SK-N-SH (cell line): ENCODE measurements around the gene REM1. TPM values are rescaled to one million over a fixed set of nuclear protein-coding genes. Genes with fewer than 3 reads are reported as not detected.

ENCODE experiments used
- CTCF ChIA-PET: fragments of 300-600, 350-600 bp; formaldehyde crosslinking; extraction: SDS; loops from one replicate; lab custom pipeline; 2021; lab: Yijun Ruan, JAX
- POLR2A ChIA-PET: fragments of 350-600 bp; sonication (Branson Sonifier 250); formaldehyde crosslinking; extraction: SDS; loops from one replicate; lab custom pipeline; 2020; ENCODE audit warnings: antibody characterized with exemption, inconsistent platforms; lab: Yijun Ruan, JAX
- DNase-seq: peaks from one replicate; pipeline ENCODE4 v3.0.0; 2012
- H2AFZ ChIP-seq: fragments of 200-600 bp; sonication (generic); 2 replicates; pipeline ENCODE4 v1.8.1; 2016; ENCODE audit warnings: antibody characterized with exemption, mild to moderate bottlenecking, low read depth
- H3F3A ChIP-seq: fragments of 200-600 bp; sonication (generic); replicated peaks from 2 replicates; pipeline ENCODE3; 2016; ENCODE audit warnings: antibody characterized with exemption, mild to moderate bottlenecking; ENCODE audit not compliant: insufficient read depth
- H3K27ac ChIP-seq, 2 experiments: fragments of 200-500 bp in 1 of 2; fragments of 200-600 bp in 1 of 2; sonication (Bioruptor generic) in 1 of 2; sonication (generic), shearing (Covaris generic) in 1 of 2; 2 replicates each; pipeline versions ENCODE4 v1.5.1 to v1.6.1; 2014 to 2016; ENCODE audit warnings: low read depth in 2 of 2, inconsistent platforms in 1 of 2, low read length in 1 of 2, mild to moderate bottlenecking in 1 of 2, mixed read lengths in 1 of 2
- H3K27me3 ChIP-seq: fragments of 200-600 bp; sonication (generic), shearing (Covaris generic); 2 replicates; pipeline ENCODE4 v1.6.1; 2016; ENCODE audit warnings: mixed run types; ENCODE audit not compliant: insufficient read depth
- H3K36me3 ChIP-seq, 2 experiments: fragments of 200-500 bp in 1 of 2; fragments of 200-600 bp in 1 of 2; sonication (Bioruptor generic) in 1 of 2; sonication (generic) in 1 of 2; replicated peaks in 1 of 2; 2 replicates each; pipeline versions ENCODE3 to v1.5.1; 2014 to 2016; ENCODE audit warnings: low read length in 1 of 2, mild to moderate bottlenecking in 1 of 2; ENCODE audit not compliant: insufficient read depth in 2 of 2, control insufficient read depth in 1 of 2
- H3K4me1 ChIP-seq, 2 experiments: fragments of 200-500 bp in 1 of 2; fragments of 200-600 bp in 1 of 2; sonication (Bioruptor generic) in 1 of 2; sonication (generic), shearing (Covaris generic) in 1 of 2; 2 replicates each; pipeline versions ENCODE4 v1.5.1 to v1.6.1; 2014 to 2016; ENCODE audit warnings: low read depth in 1 of 2, low read length in 1 of 2, mixed run types in 1 of 2; ENCODE audit not compliant: insufficient read depth in 2 of 2, control insufficient read depth in 1 of 2
- H3K4me2 ChIP-seq: fragments of 200-600 bp; sonication (generic), shearing (Covaris generic); 2 replicates; pipeline ENCODE4 v1.6.1; 2017; ENCODE audit warnings: mixed run types
- H3K4me3 ChIP-seq, 2 experiments: fragments of 200-500 bp in 1 of 2; fragments of 200-600 bp in 1 of 2; sonication (Bioruptor generic) in 1 of 2; sonication (generic), shearing (Covaris generic) in 1 of 2; 2 replicates each; pipeline versions ENCODE4 v1.5.1 to v1.8.1; 2014 to 2016; ENCODE audit warnings: low read depth in 2 of 2, inconsistent platforms in 1 of 2, low read length in 1 of 2, mild to moderate bottlenecking in 1 of 2, mixed read lengths in 1 of 2, moderate library complexity in 1 of 2
- H3K79me2 ChIP-seq: fragments of 200-600 bp; sonication (generic); 2 replicates; pipeline ENCODE4 v1.8.1; 2017; ENCODE audit warnings: mild to moderate bottlenecking; ENCODE audit not compliant: insufficient read depth
- H3K9ac ChIP-seq: fragments of 200-600 bp; sonication (generic); 2 replicates; pipeline ENCODE4 v1.6.1; 2017; ENCODE audit warnings: mixed run types
- H3K9me2 ChIP-seq: fragments of 200-600 bp; sonication (generic); 2 replicates; pipeline ENCODE4 v1.6.1; 2017; ENCODE audit warnings: mixed run types
- H3K9me3 ChIP-seq: fragments of 200-600 bp; sonication (generic); 2 replicates; pipeline ENCODE4 v1.6.1; 2017; ENCODE audit warnings: mixed run types, mild to moderate bottlenecking, moderate library complexity
- H4K20me1 ChIP-seq: fragments of 200-600 bp; sonication (generic); 2 replicates; pipeline ENCODE4 v1.6.1; 2017; ENCODE audit warnings: mild to moderate bottlenecking, mixed run types; ENCODE audit not compliant: insufficient read depth
- ELF1 ChIP-seq: IDR thresholded peaks from 2 replicates; pipeline ENCODE4 v1.4.0; 2012
- FOSL2 ChIP-seq: IDR thresholded peaks from 2 replicates; pipeline ENCODE4 v1.4.0; 2012; ENCODE audit warnings: low read depth, mild to moderate bottlenecking, moderate library complexity, borderline replicate concordance
- FOXJ3 ChIP-seq: sonication (generic); formaldehyde crosslinking; IDR thresholded peaks from 2 replicates; pipeline ENCODE4 v1.5.1; 2020; ENCODE audit warnings: mild to moderate bottlenecking, missing genetic modification reagents
- FOXM1 ChIP-seq: IDR thresholded peaks from 2 replicates; pipeline ENCODE4 v1.4.0; 2012; ENCODE audit warnings: low read depth, mild to moderate bottlenecking
- GABPA ChIP-seq: IDR thresholded peaks from 2 replicates; pipeline ENCODE4 v1.4.0; 2012; ENCODE audit warnings: low read depth, mild to moderate bottlenecking
- NFIC ChIP-seq: IDR thresholded peaks from 2 replicates; pipeline ENCODE4 v1.4.0; 2012; ENCODE audit warnings: borderline replicate concordance
- RAD21 ChIP-seq: IDR thresholded peaks from 2 replicates; pipeline ENCODE4 v1.6.1; 2012; ENCODE audit warnings: mild to moderate bottlenecking, low read length
- RCOR1 ChIP-seq: fragments of 150-350 bp; IDR thresholded peaks from 2 replicates; pipeline ENCODE4 v1.6.1; 2017; ENCODE audit warnings: antibody characterized with exemption, low read length
- RFX5 ChIP-seq: IDR thresholded peaks from 2 replicates; pipeline ENCODE4 v1.6.1; 2012; ENCODE audit warnings: mild to moderate bottlenecking, improper control_type of control experiment, low read length
- SIN3A ChIP-seq: IDR thresholded peaks from 2 replicates; pipeline ENCODE4 v1.6.1; 2012; ENCODE audit warnings: low read depth, mild to moderate bottlenecking, low read length, moderate library complexity, borderline replicate concordance
- TAF1 ChIP-seq: IDR thresholded peaks from 2 replicates; pipeline ENCODE4 v1.6.1; 2012; ENCODE audit warnings: low read depth, mild to moderate bottlenecking, low read length, moderate library complexity, borderline replicate concordance
- TCF12 ChIP-seq: IDR thresholded peaks from 2 replicates; pipeline ENCODE4 v1.4.0; 2012
- TEAD4 ChIP-seq: IDR thresholded peaks from 2 replicates; pipeline ENCODE4 v1.4.0; 2012; ENCODE audit warnings: mild to moderate bottlenecking, borderline replicate concordance; ENCODE audit not compliant: insufficient read depth
- WGBS: methylation state at CpG from one replicate; pipeline ENCODE4 v1.1.6; 2017; ENCODE audit warnings: low lambda C conversion rate; 5-methylcytosine and 5-hydroxymethylcytosine counted together
- polyA plus RNA-seq, 3 experiments: library from polyadenylated mRNA; depleted of rRNA; stranded (reverse); fragments of >200 nt; gene quantifications; 2 replicates each; pipeline ENCODE4 v1.2.3, GENCODE V29; 2012
- TF ChIP-seq, protein P1 (sequence below): IDR thresholded peaks from 2 replicates; pipeline ENCODE4; 2012
- TF ChIP-seq, protein P2 (sequence below): IDR thresholded peaks from 2 replicates; pipeline ENCODE4 v1.4.0; 2012; ENCODE audit warnings: low read depth, borderline replicate concordance
- TF ChIP-seq, protein P3 (sequence below): IDR thresholded peaks from 2 replicates; pipeline ENCODE4 v1.4.0; 2012; ENCODE audit warnings: low read depth, borderline replicate concordance
- TF ChIP-seq, protein P4 (sequence below): fragments of 150-350 bp; IDR thresholded peaks from 2 replicates; pipeline ENCODE4 v1.6.1; 2016; ENCODE audit warnings: mild to moderate bottlenecking, low read depth, low read length
- TF ChIP-seq, protein P5 (sequence below): IDR thresholded peaks from 2 replicates; pipeline ENCODE4 v1.6.1; 2012; ENCODE audit warnings: mild to moderate bottlenecking, low read depth, low read length, moderate library complexity

The REM1 gene
- polyA plus RNA-seq, 1 of the 3 experiments (the other 2 are of a cell fraction): 7.1 TPM

DNA sequence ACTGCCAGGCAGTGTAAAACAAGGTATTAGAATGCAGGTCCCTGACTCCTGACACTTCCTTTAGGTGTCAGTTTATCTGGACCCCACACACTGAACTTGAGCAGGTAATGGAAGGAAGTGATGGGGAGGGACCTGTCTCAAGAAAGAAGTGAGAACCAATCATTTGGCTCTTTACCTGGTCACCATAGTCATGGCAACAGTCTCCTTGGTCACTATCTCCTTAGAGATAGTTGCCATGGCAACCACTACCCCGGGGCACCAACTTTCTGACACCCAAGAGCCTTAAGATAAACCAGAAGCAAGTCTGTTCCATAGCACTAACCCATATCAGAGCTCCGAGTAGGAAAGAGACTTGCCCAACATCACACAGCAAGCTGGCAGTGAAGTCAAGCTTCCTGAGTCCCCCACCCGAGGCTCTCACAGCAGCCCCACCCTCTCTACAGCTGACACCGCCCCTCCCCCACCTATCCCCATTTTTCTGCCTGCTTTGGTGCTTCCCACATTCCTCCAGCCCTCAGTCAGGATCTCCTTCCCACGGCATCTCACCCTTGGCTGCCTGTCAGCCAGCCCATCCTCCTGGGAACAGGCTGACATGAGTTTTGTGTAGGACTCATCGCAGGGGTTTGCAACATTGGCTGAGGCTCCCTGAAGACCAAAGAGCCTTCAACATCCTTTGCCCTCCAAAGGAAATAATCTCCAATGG lies 22.9 kb downstream of the REM1 start:
- Histone ChIP-seq H3F3A (peaks cover 8% of the 10 kb centered on the region), H3K9ac (no peak overlapping the region), H4K20me1 (no peaks in the 10 kb centered on the region), H3K4me1 (peaks cover 2 to 5% of the 10 kb centered on the region in 2 experiments; a peak in 2 of 4 replicates), H3K9me3 (no peaks in the 10 kb centered on the region), H3K9me2 (no peaks in the 10 kb centered on the region), H3K79me2 (no peaks in the 10 kb centered on the region), H3K4me3 (no peak overlapping the region)
- 30% methylated on average over 6 of the region's 6 CpGs for WGBS
- no peak for DNase-seq
- POLR2A ChIA-PET: no interaction called here
- TF ChIP-seq TEAD4 (no peak), RAD21 (no peak), RFX5 (0 out of 2 replicates have a peak, but pooled peaks have one; percentile 33)
- TF ChIP-seq, protein P1, sequence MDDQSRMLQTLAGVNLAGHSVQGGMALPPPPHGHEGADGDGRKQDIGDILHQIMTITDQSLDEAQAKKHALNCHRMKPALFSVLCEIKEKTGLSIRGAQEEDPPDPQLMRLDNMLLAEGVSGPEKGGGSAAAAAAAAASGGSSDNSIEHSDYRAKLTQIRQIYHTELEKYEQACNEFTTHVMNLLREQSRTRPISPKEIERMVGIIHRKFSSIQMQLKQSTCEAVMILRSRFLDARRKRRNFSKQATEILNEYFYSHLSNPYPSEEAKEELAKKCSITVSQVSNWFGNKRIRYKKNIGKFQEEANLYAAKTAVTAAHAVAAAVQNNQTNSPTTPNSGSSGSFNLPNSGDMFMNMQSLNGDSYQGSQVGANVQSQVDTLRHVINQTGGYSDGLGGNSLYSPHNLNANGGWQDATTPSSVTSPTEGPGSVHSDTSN: no peak
- TF ChIP-seq, all 33 proteins: peak for 1
- no peaks in the 10 kb centered on the region for H3K27me3 ChIP-seq
- 0 out of 2 replicates have a peak overlapping the region, but pooled peaks have one; percentile 68 for H3K4me2 ChIP-seq
- no peaks in the 10 kb centered on the region for H3K36me3 ChIP-seq
- H3K27ac ChIP-seq: peak overlapping the region in 1 of 2 experiments; percentile 65; a peak in 2 of 4 replicates
- no peak overlapping the region for H2AFZ ChIP-seq
- CTCF ChIA-PET: interaction anchor here (1.1 to 1.4 kb wide), 2 partner anchors 14 to 37 kb away, joined by 3 to 5 read pairs; no protein-coding TSS in a partner anchor

DNA sequence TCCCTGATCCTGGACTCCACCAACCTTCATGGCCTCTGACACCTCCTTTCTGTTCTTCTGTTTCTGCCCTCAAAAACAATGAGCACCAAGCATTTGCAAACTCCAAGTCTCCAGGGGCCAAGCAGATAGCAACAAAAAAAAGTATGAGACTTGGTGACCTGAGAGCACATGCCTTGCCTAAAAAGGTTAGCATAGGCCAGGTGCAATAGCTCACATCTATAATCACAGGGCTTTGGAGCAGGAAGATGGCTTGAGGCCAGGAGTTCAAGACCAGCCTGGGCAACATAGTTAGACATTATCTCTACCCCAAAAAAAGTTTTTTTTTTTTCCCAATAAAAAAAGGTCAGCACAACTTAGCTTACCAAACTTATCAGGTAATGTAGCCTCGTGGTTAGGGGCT lies 25.4 kb downstream of the REM1 start:
- H4K20me1 ChIP-seq: no peaks in the 10 kb centered on the region
- TF ChIP-seq FOSL2 (no peak), FOXJ3 (no peak), TCF12 (no peak), TAF1 (no peak), ELF1 (no peak), RCOR1 (no peak), GABPA (no peak), FOXM1 (no peak), NFIC (no peak), SIN3A (no peak), RFX5 (no peak), TEAD4 (no peak)
- TF ChIP-seq, protein P2, sequence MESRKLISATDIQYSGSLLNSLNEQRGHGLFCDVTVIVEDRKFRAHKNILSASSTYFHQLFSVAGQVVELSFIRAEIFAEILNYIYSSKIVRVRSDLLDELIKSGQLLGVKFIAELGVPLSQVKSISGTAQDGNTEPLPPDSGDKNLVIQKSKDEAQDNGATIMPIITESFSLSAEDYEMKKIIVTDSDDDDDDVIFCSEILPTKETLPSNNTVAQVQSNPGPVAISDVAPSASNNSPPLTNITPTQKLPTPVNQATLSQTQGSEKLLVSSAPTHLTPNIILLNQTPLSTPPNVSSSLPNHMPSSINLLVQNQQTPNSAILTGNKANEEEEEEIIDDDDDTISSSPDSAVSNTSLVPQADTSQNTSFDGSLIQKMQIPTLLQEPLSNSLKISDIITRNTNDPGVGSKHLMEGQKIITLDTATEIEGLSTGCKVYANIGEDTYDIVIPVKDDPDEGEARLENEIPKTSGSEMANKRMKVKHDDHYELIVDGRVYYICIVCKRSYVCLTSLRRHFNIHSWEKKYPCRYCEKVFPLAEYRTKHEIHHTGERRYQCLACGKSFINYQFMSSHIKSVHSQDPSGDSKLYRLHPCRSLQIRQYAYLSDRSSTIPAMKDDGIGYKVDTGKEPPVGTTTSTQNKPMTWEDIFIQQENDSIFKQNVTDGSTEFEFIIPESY: no peak
- TF ChIP-seq, protein P3, sequence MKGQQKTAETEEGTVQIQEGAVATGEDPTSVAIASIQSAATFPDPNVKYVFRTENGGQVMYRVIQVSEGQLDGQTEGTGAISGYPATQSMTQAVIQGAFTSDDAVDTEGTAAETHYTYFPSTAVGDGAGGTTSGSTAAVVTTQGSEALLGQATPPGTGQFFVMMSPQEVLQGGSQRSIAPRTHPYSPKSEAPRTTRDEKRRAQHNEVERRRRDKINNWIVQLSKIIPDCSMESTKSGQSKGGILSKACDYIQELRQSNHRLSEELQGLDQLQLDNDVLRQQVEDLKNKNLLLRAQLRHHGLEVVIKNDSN: no peak
- TF ChIP-seq, protein P4, sequence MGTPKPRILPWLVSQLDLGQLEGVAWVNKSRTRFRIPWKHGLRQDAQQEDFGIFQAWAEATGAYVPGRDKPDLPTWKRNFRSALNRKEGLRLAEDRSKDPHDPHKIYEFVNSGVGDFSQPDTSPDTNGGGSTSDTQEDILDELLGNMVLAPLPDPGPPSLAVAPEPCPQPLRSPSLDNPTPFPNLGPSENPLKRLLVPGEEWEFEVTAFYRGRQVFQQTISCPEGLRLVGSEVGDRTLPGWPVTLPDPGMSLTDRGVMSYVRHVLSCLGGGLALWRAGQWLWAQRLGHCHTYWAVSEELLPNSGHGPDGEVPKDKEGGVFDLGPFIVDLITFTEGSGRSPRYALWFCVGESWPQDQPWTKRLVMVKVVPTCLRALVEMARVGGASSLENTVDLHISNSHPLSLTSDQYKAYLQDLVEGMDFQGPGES: no peak
- TF ChIP-seq, protein P5, sequence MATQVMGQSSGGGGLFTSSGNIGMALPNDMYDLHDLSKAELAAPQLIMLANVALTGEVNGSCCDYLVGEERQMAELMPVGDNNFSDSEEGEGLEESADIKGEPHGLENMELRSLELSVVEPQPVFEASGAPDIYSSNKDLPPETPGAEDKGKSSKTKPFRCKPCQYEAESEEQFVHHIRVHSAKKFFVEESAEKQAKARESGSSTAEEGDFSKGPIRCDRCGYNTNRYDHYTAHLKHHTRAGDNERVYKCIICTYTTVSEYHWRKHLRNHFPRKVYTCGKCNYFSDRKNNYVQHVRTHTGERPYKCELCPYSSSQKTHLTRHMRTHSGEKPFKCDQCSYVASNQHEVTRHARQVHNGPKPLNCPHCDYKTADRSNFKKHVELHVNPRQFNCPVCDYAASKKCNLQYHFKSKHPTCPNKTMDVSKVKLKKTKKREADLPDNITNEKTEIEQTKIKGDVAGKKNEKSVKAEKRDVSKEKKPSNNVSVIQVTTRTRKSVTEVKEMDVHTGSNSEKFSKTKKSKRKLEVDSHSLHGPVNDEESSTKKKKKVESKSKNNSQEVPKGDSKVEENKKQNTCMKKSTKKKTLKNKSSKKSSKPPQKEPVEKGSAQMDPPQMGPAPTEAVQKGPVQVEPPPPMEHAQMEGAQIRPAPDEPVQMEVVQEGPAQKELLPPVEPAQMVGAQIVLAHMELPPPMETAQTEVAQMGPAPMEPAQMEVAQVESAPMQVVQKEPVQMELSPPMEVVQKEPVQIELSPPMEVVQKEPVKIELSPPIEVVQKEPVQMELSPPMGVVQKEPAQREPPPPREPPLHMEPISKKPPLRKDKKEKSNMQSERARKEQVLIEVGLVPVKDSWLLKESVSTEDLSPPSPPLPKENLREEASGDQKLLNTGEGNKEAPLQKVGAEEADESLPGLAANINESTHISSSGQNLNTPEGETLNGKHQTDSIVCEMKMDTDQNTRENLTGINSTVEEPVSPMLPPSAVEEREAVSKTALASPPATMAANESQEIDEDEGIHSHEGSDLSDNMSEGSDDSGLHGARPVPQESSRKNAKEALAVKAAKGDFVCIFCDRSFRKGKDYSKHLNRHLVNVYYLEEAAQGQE: no peak

More for the DNA sequence above, 25.4 kb downstream of the REM1 start:
- Histone ChIP-seq H3K27ac (no peak overlapping the region), H2AFZ (no peak overlapping the region), H3F3A (peaks cover 12% of the 10 kb centered on the region), H3K4me1 (peaks cover 2 to 5% of the 10 kb centered on the region in 2 experiments; a peak in 2 of 4 replicates), H3K79me2 (no peaks in the 10 kb centered on the region), H3K9me2 (no peaks in the 10 kb centered on the region), H3K9ac (no peak overlapping the region), H3K9me3 (no peaks in the 10 kb centered on the region), H3K4me2 (no peak overlapping the region), H3K36me3 (no peaks in the 10 kb centered on the region), H3K4me3 (no peak overlapping the region), H3K27me3 (no peaks in the 10 kb centered on the region)
- CTCF ChIA-PET: interaction anchor here (4.2 to 5.1 kb wide), 2 partner anchors 11 to 43 kb away, joined by 79 to 145 read pairs; no protein-coding TSS in a partner anchor
- WGBS: 0% methylated on average over 1 of the region's 1 CpG
- POLR2A ChIA-PET: no interaction called here
- no peak for DNase-seq
